Activated CD4-positive, CD25-positive, alpha-beta regulatory T cell (primary cell): ENCODE data around the gene STEAP2.

ENCODE experiments used
- DNase-seq, 4 experiments: peaks; one replicate each; lab custom pipeline; 2025; lab: John Stamatoyannopoulos, UW

Gene STEAP2

GRCh38 chr7:90272242-90272641 lies 60.7 kb downstream of the STEAP2 start:
- DNase-seq: no peak

DNA sequence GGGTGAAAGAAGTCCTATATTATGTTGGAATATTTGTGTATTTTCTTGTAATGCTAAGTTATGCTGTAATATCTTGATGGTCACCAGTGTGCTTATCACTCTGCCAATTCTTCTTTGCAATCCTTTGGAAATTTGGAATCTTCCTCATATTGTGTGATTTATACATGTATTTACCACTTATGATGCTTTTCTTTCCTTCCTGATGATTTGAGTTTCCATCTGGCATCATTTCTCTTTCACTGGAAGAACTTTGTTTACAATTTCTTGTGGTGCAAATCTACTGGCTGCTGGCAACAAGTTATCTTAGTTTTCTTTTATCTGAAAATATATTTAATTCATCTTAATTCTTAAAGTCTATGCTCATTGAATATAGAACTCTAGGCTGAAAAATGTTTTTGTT lies 62.6 kb downstream of the STEAP2 start:
- no peak for DNase-seq

DNA sequence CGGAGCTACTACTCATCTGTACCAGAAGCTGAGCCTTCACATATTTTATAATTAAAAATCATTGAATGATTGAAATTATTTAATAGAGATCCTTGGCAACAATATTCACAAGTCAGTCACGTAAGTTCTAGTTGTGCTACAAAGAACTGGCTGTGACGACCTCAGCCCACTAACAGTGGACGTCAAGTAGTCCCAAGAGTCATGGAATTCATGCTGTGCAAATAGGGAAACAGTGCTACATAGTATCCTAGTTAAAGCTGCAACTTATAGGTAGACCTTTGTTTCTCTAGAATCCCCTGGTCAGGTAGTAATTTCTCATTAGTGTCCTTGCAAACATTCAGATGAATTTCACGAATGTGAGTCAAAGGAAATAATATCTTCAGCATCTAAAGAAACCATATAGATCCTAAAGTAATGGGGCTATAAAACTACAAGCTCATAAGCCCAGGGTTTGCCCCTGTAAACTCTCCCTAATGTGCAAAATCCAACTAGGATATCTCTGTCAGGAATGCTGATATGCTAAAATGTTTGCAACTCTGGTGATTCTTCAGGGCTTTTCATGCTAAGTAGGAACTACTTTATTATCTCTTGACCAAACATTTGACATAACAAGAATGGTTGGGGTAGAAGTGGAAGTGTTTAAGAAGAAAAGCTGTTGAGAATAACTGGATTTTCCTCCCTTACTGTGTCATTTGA lies 64.6 kb downstream of the STEAP2 start:
- no peak for DNase-seq
